Spleen (tissue), 7 donors: ENCODE measurements around the gene HEATR5B.
"Not testable (repeated sequence)": the region's sequence is repeated elsewhere in the genome, so short reads cannot be mapped to it uniquely, and the experiment has no call there.

Source experiments
- POLR2A ChIP-seq, 3 donors: fragments of 450-650 bp; IDR thresholded peaks; one replicate each; pipeline ENCODE4 v1.5.1; 2017; ENCODE audit warnings: antibody characterized with exemption in 3 of 3, mild to moderate bottlenecking in 1 of 3
- TF ChIP-seq, protein P1 (sequence below), 11 experiments: fragments of 200-600 bp in 7 of 11; fragments of 450-650 bp in 4 of 11; sonication (generic) in 4 of 11; IDR thresholded peaks in 8 of 11; conservative IDR thresholded peaks in 3 of 11; 1 replicate in 7 of 11; 2 replicates in 4 of 11; pipeline versions ENCODE4 v1.4.0 to v1.8.0; 2016 to 2021; ENCODE audit warnings: antibody characterized with exemption in 11 of 11, inconsistent platforms in 4 of 11, mild to moderate bottlenecking in 1 of 11
- donor health status: DM: no; HTN: no; CAD: no; lungs with moderate emphysema.
- donor health status: DM: no; HTN: no; CAD: no.
- donor health status: DM: no; HTN: no; CAD: no.

DNA sequence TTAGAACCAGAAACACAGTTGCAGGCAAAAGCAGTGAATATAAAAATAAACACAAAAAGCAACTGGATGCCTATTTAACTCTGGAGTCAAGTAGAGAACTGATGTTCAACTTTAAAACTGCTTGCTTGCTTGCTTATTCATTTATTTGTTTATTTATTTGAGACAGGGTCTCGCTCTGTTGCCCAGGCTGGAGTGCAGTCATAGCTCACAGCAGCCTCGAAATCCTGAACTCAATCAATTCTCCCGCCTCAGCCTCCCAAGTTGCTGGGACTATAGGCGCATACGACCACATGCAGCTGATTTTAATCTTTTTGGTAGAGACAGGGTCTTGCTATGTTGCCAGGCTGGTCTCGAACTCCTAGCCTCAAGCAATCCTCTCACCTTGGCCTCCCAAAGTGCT, 152.5 kb downstream of the HEATR5B start:
- TF ChIP-seq POLR2A (IDR thresholded peaks at IDR 0.05): not testable (repeated sequence)
- TF ChIP-seq, protein P1, sequence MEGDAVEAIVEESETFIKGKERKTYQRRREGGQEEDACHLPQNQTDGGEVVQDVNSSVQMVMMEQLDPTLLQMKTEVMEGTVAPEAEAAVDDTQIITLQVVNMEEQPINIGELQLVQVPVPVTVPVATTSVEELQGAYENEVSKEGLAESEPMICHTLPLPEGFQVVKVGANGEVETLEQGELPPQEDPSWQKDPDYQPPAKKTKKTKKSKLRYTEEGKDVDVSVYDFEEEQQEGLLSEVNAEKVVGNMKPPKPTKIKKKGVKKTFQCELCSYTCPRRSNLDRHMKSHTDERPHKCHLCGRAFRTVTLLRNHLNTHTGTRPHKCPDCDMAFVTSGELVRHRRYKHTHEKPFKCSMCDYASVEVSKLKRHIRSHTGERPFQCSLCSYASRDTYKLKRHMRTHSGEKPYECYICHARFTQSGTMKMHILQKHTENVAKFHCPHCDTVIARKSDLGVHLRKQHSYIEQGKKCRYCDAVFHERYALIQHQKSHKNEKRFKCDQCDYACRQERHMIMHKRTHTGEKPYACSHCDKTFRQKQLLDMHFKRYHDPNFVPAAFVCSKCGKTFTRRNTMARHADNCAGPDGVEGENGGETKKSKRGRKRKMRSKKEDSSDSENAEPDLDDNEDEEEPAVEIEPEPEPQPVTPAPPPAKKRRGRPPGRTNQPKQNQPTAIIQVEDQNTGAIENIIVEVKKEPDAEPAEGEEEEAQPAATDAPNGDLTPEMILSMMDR (IDR thresholded peaks at IDR 0.05 in 8 of 11, conservative IDR thresholded peaks at IDR 0.05 in 3 of 11): not testable (repeated sequence)
